ENCODE data around the gene RARG. TPM values are rescaled to one million over a fixed set of nuclear protein-coding genes. Genes with fewer than 3 reads are reported as not detected.

RARG gene
- total RNA-seq, 1 experiment from 2014 or later, result 77.2 TPM

DNA sequence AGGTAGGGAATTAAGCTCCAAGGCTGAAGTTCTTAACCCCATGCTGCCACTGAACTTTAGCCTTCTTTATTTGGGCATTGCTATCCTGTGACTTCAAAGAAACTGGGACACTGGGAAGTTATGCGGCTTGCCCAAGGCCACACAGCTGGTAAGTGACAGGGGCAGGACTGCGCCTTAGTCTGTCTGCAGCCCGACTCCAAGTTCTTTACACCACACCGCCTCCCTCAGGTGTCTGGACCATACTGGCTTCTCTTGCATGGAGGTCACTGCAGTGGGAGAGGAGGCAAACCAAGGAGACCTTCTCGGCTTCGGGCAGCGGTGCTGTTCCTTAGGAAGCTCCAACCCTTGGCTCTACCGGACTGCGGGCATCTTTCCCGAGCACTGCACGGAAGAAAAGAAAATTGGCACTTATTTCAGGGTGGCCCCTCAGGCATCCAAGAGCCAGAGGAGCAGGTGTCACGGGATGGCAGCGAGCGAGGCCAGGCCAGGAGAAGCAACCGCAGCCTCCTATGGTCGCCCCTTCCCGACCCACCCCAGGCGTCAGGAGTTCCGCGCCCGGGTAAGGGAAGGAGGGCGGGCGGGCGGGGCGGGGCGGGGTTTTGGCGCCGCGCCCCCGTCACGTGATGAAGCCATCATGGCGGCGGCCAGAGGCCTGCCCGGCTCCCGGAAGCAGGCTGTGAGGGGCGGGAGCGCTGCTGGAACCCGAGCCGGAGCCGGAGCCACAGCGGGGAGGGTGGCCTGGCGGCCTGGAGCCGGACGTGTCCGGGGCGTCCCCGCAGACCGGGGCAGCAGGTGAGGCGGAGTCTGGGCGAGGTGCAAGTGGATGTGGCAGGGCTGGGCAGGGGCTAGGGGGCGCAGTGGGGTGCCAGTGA is 19.7 kb upstream of the RARG start (continued):
- TF ChIP-seq, protein P1, sequence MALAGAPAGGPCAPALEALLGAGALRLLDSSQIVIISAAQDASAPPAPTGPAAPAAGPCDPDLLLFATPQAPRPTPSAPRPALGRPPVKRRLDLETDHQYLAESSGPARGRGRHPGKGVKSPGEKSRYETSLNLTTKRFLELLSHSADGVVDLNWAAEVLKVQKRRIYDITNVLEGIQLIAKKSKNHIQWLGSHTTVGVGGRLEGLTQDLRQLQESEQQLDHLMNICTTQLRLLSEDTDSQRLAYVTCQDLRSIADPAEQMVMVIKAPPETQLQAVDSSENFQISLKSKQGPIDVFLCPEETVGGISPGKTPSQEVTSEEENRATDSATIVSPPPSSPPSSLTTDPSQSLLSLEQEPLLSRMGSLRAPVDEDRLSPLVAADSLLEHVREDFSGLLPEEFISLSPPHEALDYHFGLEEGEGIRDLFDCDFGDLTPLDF (CRISPR knock-in tag; IDR thresholded peaks at IDR 0.05), result 0 out of 2 replicates have a peak, but pooled peaks have one; percentile 49
- no peak for TF ChIP-seq GTF2I (CRISPR knock-in tag; conservative IDR thresholded peaks at IDR 0.05)

DNA sequence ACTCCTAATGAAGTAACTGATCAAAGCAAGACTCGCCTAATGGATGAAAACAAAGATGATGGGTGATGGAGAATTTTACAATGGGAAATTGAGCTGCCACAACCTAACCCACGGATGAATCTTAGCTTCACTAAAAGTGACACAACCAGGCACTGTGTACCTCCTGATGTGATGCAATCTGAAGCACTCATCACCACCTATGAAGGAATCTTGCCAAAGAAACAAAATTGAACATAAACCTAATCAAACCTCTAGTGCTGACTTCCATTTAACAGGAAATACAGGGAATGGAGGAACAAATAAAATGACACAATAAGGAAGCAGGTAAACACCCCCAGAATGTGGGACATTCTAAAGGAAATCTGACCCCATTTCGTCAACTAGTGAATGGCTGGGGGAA is 13.3 kb upstream of the RARG start:
- POLR2A ChIA-PET, result no interaction called here

DNA sequence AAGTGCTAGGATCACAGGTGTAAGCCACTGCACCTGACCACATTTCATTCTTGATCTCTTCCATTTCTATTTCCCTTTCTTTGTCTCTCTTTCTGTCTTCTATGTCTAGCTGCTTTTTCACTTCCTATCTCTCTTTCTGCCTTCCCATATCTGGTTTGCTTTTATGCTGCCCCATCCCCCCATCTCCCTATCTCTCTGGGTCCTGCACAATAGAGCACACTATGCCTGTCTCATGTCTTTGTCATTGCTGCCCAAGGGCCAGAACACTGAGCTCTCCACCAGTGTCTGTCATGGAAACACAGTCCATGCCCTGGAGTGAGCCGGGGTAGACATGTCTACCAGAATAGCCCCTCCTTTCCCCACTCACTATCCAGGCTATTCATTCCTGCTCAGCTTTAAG is 12.3 kb upstream of the RARG start:
- ChIA-PET POLR2A (no interaction called here), CTCF (interaction anchor here (1.1 to 7.3 kb wide), 10 partner anchors 11 to 85 kb away, joined by 3 to 138 read pairs (median 14); partner anchors contain the start of genes AAAS, ESPL1 and MYG1)
- no peaks in the 10 kb centered on the region for H3K27me3 Mint-ChIP-seq (ENCODE audit: low read depth)
- TF ChIP-seq SP1 (CRISPR knock-in tag; conservative IDR thresholded peaks at IDR 0.05), result no peak
- no peak for TF ChIP-seq GRHL2 (CRISPR knock-in tag; IDR thresholded peaks at IDR 0.05; ENCODE audit: insufficient replicate concordance, severe bottlenecking)
- no peaks in the 10 kb centered on the region for H3K36me3 Mint-ChIP-seq
- H3K4me1 Mint-ChIP-seq, result peaks cover 49% of the 10 kb centered on the region
- DNase-seq (ENCODE audit: low spot score) (no peak), ATAC-seq (no peak)
- H3K27ac Mint-ChIP-seq, result no peak overlapping the region
- 0 out of 2 replicates have a peak, but pooled peaks cover 4% of the 10 kb centered on the region for H3K9me3 Mint-ChIP-seq
- no peak overlapping the region for H3K4me3 Mint-ChIP-seq

More for the DNA sequence above, 13.3 kb upstream of the RARG start:
- DNase-seq (ENCODE audit: low spot score) (no peak), ATAC-seq (no peak)
- TF ChIP-seq, protein P2, sequence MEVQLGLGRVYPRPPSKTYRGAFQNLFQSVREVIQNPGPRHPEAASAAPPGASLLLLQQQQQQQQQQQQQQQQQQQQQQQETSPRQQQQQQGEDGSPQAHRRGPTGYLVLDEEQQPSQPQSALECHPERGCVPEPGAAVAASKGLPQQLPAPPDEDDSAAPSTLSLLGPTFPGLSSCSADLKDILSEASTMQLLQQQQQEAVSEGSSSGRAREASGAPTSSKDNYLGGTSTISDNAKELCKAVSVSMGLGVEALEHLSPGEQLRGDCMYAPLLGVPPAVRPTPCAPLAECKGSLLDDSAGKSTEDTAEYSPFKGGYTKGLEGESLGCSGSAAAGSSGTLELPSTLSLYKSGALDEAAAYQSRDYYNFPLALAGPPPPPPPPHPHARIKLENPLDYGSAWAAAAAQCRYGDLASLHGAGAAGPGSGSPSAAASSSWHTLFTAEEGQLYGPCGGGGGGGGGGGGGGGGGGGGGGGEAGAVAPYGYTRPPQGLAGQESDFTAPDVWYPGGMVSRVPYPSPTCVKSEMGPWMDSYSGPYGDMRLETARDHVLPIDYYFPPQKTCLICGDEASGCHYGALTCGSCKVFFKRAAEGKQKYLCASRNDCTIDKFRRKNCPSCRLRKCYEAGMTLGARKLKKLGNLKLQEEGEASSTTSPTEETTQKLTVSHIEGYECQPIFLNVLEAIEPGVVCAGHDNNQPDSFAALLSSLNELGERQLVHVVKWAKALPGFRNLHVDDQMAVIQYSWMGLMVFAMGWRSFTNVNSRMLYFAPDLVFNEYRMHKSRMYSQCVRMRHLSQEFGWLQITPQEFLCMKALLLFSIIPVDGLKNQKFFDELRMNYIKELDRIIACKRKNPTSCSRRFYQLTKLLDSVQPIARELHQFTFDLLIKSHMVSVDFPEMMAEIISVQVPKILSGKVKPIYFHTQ (CRISPR knock-in tag; IDR thresholded peaks at IDR 0.05), result no peak
- Mint-ChIP-seq H3K27ac (no peak overlapping the region), H3K9me3 (0 out of 2 replicates have a peak, but pooled peaks cover 4% of the 10 kb centered on the region), H3K4me3 (no peak overlapping the region), H3K27me3 (ENCODE audit: low read depth) (no peaks in the 10 kb centered on the region), H3K36me3 (no peaks in the 10 kb centered on the region), H3K4me1 (peaks cover 44% of the 10 kb centered on the region)
- CTCF ChIA-PET, result interaction anchor here (0.7 to 5.3 kb wide), 4 partner anchors 21 to 263 kb away, joined by 3 to 44 read pairs (median 15); no protein-coding TSS in a partner anchor

DNA sequence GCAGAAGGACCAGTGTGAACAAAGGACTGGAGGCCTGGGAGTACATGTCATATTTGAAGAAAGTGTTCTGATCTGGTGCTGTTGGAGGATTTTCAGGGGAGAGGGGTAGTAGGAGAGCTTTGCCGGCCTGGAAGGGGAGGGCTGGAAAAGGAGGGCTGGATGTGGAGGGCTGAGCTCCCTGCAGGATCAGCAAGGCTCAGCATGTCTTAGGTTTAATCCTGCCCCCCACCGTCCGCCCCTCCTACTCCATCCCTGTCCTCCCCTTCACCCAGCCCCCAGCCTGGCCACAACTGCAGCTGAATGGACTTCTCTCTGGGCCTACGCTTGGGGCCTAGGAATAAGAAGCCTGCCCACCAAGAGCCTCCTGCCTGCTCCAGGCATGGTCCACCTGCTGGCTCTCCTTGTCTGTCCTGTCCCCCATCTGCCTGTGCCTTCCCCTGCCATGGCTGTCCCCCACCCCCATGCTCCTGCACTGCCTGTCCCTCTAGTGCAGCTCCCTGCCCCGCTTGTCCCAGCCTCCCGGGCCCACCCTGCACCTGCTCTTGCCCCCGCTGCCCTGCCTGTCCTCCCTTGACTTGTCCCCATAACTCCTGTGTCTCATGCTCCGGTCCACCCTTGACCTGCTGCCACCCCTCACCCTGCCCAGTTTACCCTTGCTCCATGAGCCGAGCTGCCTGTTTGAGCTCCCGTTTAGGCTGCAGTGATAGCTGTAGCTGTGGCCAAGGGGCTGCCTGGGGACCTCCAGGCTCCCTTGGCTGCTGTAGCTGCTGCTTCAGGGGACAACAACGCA is 9.8 kb upstream of the RARG start:
- DNase-seq (ENCODE audit: low spot score) (peak; percentile 66), ATAC-seq (peak; percentile 75)
- 0 out of 2 replicates have a peak overlapping the region, but pooled peaks have one; percentile 6 for H3K4me3 Mint-ChIP-seq
- no peaks in the 10 kb centered on the region for H3K36me3 Mint-ChIP-seq
- peaks cover 45% of the 10 kb centered on the region for H3K4me1 Mint-ChIP-seq
- POLR2A ChIA-PET, result interaction anchor here (1.3 to 1.6 kb wide), 2 partner anchors 19 to 22 kb away, joined by 5 to 6 read pairs; no protein-coding TSS in a partner anchor
- TF ChIP-seq FOXP1 (CRISPR knock-in tag; IDR thresholded peaks at IDR 0.05; ENCODE audit: borderline replicate concordance), result peak; percentile 39; the same call in 1 of the 2 replicates
- TF ChIP-seq, protein P3, sequence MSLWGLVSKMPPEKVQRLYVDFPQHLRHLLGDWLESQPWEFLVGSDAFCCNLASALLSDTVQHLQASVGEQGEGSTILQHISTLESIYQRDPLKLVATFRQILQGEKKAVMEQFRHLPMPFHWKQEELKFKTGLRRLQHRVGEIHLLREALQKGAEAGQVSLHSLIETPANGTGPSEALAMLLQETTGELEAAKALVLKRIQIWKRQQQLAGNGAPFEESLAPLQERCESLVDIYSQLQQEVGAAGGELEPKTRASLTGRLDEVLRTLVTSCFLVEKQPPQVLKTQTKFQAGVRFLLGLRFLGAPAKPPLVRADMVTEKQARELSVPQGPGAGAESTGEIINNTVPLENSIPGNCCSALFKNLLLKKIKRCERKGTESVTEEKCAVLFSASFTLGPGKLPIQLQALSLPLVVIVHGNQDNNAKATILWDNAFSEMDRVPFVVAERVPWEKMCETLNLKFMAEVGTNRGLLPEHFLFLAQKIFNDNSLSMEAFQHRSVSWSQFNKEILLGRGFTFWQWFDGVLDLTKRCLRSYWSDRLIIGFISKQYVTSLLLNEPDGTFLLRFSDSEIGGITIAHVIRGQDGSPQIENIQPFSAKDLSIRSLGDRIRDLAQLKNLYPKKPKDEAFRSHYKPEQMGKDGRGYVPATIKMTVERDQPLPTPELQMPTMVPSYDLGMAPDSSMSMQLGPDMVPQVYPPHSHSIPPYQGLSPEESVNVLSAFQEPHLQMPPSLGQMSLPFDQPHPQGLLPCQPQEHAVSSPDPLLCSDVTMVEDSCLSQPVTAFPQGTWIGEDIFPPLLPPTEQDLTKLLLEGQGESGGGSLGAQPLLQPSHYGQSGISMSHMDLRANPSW (CRISPR knock-in tag; conservative IDR thresholded peaks at IDR 0.05; ENCODE audit: low read depth), result no peak
- no peak for TF ChIP-seq GRHL2 (CRISPR knock-in tag; IDR thresholded peaks at IDR 0.05; ENCODE audit: insufficient replicate concordance, severe bottlenecking)
- TF ChIP-seq, protein P4, sequence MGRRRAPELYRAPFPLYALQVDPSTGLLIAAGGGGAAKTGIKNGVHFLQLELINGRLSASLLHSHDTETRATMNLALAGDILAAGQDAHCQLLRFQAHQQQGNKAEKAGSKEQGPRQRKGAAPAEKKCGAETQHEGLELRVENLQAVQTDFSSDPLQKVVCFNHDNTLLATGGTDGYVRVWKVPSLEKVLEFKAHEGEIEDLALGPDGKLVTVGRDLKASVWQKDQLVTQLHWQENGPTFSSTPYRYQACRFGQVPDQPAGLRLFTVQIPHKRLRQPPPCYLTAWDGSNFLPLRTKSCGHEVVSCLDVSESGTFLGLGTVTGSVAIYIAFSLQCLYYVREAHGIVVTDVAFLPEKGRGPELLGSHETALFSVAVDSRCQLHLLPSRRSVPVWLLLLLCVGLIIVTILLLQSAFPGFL (CRISPR knock-in tag; IDR thresholded peaks at IDR 0.05; ENCODE audit: borderline replicate concordance), result no peak
- TF ChIP-seq, protein P5, sequence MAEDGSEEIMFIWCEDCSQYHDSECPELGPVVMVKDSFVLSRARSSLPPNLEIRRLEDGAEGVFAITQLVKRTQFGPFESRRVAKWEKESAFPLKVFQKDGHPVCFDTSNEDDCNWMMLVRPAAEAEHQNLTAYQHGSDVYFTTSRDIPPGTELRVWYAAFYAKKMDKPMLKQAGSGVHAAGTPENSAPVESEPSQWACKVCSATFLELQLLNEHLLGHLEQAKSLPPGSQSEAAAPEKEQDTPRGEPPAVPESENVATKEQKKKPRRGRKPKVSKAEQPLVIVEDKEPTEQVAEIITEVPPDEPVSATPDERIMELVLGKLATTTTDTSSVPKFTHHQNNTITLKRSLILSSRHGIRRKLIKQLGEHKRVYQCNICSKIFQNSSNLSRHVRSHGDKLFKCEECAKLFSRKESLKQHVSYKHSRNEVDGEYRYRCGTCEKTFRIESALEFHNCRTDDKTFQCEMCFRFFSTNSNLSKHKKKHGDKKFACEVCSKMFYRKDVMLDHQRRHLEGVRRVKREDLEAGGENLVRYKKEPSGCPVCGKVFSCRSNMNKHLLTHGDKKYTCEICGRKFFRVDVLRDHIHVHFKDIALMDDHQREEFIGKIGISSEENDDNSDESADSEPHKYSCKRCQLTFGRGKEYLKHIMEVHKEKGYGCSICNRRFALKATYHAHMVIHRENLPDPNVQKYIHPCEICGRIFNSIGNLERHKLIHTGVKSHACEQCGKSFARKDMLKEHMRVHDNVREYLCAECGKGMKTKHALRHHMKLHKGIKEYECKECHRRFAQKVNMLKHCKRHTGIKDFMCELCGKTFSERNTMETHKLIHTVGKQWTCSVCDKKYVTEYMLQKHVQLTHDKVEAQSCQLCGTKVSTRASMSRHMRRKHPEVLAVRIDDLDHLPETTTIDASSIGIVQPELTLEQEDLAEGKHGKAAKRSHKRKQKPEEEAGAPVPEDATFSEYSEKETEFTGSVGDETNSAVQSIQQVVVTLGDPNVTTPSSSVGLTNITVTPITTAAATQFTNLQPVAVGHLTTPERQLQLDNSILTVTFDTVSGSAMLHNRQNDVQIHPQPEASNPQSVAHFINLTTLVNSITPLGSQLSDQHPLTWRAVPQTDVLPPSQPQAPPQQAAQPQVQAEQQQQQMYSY (CRISPR knock-in tag; IDR thresholded peaks at IDR 0.05), result peak; percentile 70
- TF ChIP-seq PRRX2 (CRISPR knock-in tag; IDR thresholded peaks at IDR 0.05), result no peak
- 0 out of 2 replicates have a peak, but pooled peaks have one; percentile 38 for TF ChIP-seq ZNF423 (CRISPR knock-in tag; IDR thresholded peaks at IDR 0.05)
- peaks cover 2% of the 10 kb centered on the region; the same call in 1 of the 2 replicates for H3K27me3 Mint-ChIP-seq (ENCODE audit: low read depth)
- H3K9me3 Mint-ChIP-seq, result 0 out of 2 replicates have a peak, but pooled peaks cover 4% of the 10 kb centered on the region
- CTCF ChIA-PET, result interaction anchor here (0.7 to 7.3 kb wide), 25 partner anchors 8 to 194 kb away, joined by 3 to 138 read pairs (median 7); partner anchors contain the start of genes AAAS, ESPL1, PFDN5 and RARG
- H3K27ac Mint-ChIP-seq, result peak overlapping the region; percentile 18; the same call in 1 of the 2 replicates
